Measurements from ENCODE around the gene MLANA. TPM values are rescaled to one million over a fixed set of nuclear protein-coding genes. Genes with fewer than 3 reads are reported as not detected.
A peak's percentile ranks its signal among the peaks of the same experiment; 100 is the strongest.

Gene MLANA
- total and polyA plus RNA-seq, 2 donors (not counting 1 experiment from before 2014, with no cell fraction given) = not detected

DNA sequence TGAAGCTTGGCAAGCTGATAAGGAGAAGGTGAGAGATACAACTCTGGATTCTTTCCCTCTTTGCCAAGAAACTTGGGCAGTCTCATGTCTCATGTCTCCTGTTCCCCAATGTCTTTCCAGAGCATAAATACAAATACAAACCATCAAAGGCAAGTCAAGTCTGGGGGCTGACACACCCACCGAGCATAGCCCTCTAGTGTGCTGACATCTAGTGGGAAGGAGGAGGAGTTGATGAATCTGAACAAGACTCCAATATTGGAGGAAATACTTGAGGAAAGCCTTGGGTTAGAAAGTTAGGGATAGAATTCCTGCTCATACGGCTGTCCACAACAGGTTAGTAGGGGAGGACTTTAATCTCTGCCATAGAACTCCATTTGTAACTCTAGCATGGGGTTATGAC lies 8.6 kb downstream of the MLANA start:
- Histone ChIP-seq H3K79me2 (ENCODE audit: control insufficient read depth, insufficient read depth, low read length) (no peaks in the 10 kb centered on the region), H3K9me3 (ENCODE audit: control insufficient read depth, insufficient read depth, low read depth, low read length) (no peaks in the 10 kb centered on the region), H4K20me1 (ENCODE audit: control insufficient read depth, extremely low read depth, insufficient read depth, low read length) (no peaks in the 10 kb centered on the region), H3K4me3 (replicated peaks in 1 of 4; ENCODE audit: control extremely low read depth in 1 of 4, insufficient read depth in 1 of 4, low read depth in 3 of 4, low read length in 4 of 4) (no peak overlapping the region), H3K27me3 (ENCODE audit: control insufficient read depth, insufficient read depth, low read length) (no peaks in the 10 kb centered on the region), H3K4me2 (ENCODE audit: extremely low read depth, insufficient read depth, low read length) (no peak overlapping the region), H3K9ac (ENCODE audit: insufficient read depth, low read length) (no peak overlapping the region), H3K36me3 (ENCODE audit: control insufficient read depth, insufficient read depth, low read length) (no peaks in the 10 kb centered on the region), H3K27ac (ENCODE audit: insufficient read depth, low read length) (no peak overlapping the region), H3K4me1 (ENCODE audit: control insufficient read depth, extremely low read depth, insufficient read depth, low read length) (no peaks in the 10 kb centered on the region), H2AFZ (ENCODE audit: low read length) (no peak overlapping the region)
- TF ChIP-seq, protein P1, sequence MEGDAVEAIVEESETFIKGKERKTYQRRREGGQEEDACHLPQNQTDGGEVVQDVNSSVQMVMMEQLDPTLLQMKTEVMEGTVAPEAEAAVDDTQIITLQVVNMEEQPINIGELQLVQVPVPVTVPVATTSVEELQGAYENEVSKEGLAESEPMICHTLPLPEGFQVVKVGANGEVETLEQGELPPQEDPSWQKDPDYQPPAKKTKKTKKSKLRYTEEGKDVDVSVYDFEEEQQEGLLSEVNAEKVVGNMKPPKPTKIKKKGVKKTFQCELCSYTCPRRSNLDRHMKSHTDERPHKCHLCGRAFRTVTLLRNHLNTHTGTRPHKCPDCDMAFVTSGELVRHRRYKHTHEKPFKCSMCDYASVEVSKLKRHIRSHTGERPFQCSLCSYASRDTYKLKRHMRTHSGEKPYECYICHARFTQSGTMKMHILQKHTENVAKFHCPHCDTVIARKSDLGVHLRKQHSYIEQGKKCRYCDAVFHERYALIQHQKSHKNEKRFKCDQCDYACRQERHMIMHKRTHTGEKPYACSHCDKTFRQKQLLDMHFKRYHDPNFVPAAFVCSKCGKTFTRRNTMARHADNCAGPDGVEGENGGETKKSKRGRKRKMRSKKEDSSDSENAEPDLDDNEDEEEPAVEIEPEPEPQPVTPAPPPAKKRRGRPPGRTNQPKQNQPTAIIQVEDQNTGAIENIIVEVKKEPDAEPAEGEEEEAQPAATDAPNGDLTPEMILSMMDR (conservative IDR thresholded peaks at IDR 0.05 in 1 of 2, IDR thresholded peaks at IDR 0.05 in 1 of 2; ENCODE audit: low read depth in 1 of 2, low read length in 2 of 2) = peak in 1 of 2 donors; percentile 19
- TF ChIP-seq EZH2 (IDR thresholded peaks at IDR 0.05; ENCODE audit: low read length, missing control alignments) = no peak
- DNase-seq (ENCODE audit: low read depth in 2 of 2) = no peak

DNA sequence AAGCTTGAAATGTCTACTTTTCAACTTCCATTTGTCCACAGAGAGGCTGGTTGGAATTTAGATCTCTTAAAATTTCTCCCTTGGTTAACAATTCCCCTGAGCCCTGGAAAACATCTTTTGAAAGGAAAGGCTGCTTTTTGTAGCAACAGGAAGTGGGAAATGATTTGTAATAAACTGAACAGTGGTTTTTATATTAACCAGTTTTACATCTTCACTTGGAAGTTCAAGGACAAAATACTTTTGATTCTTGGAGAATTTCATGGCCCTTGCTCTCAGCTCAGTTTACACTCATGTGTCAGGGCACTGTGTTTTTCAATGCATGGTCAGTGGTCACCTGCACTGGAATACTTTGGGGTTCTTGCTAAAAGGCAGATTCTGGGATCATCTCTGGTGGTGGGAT lies 9.9 kb downstream of the MLANA start:
- Histone ChIP-seq H3K27me3 (ENCODE audit: control insufficient read depth, insufficient read depth, low read length) (no peaks in the 10 kb centered on the region), H2AFZ (ENCODE audit: low read length) (no peak overlapping the region), H3K9me3 (ENCODE audit: control insufficient read depth, insufficient read depth, low read depth, low read length) (no peaks in the 10 kb centered on the region), H3K79me2 (ENCODE audit: control insufficient read depth, insufficient read depth, low read length) (no peaks in the 10 kb centered on the region), H3K27ac (ENCODE audit: insufficient read depth, low read length) (no peak overlapping the region), H3K4me2 (ENCODE audit: extremely low read depth, insufficient read depth, low read length) (no peak overlapping the region), H4K20me1 (ENCODE audit: control insufficient read depth, extremely low read depth, insufficient read depth, low read length) (no peaks in the 10 kb centered on the region), H3K4me3 (replicated peaks in 1 of 4; ENCODE audit: control extremely low read depth in 1 of 4, insufficient read depth in 1 of 4, low read depth in 3 of 4, low read length in 4 of 4) (no peak overlapping the region), H3K36me3 (ENCODE audit: control insufficient read depth, insufficient read depth, low read length) (no peaks in the 10 kb centered on the region), H3K9ac (ENCODE audit: insufficient read depth, low read length) (no peak overlapping the region), H3K4me1 (ENCODE audit: control insufficient read depth, extremely low read depth, insufficient read depth, low read length) (no peaks in the 10 kb centered on the region)
- no peak for DNase-seq (ENCODE audit: low read depth in 2 of 2)
- TF ChIP-seq, protein P1 (conservative IDR thresholded peaks at IDR 0.05 in 1 of 2, IDR thresholded peaks at IDR 0.05 in 1 of 2; ENCODE audit: low read depth in 1 of 2, low read length in 2 of 2) = no peak
- no peak for TF ChIP-seq EZH2 (IDR thresholded peaks at IDR 0.05; ENCODE audit: low read length, missing control alignments)

DNA sequence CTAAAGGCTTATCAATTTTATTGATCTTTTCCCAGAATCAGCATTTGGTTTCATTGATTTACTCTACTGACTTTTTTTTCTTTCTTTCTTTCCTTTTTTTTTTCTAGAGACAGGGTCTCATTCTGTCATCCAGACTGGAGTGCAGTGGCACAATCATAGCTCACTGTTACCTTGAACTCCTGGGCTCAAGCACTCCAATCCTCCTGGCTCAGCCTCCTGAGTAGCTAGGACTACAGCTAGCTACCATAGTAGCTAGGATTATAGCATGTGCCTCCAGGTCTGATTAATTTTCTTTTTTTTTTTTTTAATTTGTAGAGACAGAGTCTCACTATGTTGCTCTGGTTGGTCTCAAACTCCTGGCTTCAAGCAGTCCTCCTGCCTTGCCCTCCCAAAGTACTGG lies 11.7 kb downstream of the MLANA start:
- Histone ChIP-seq H3K27me3 (ENCODE audit: control insufficient read depth, insufficient read depth, low read length) (no peaks in the 10 kb centered on the region), H3K4me2 (ENCODE audit: extremely low read depth, insufficient read depth, low read length) (no peak overlapping the region), H3K79me2 (ENCODE audit: control insufficient read depth, insufficient read depth, low read length) (no peaks in the 10 kb centered on the region), H2AFZ (ENCODE audit: low read length) (no peak overlapping the region), H3K36me3 (ENCODE audit: control insufficient read depth, insufficient read depth, low read length) (no peaks in the 10 kb centered on the region), H3K27ac (ENCODE audit: insufficient read depth, low read length) (no peak overlapping the region), H3K4me3 (replicated peaks in 1 of 4; ENCODE audit: control extremely low read depth in 1 of 4, insufficient read depth in 1 of 4, low read depth in 3 of 4, low read length in 4 of 4) (no peak overlapping the region), H4K20me1 (ENCODE audit: control insufficient read depth, extremely low read depth, insufficient read depth, low read length) (no peaks in the 10 kb centered on the region), H3K4me1 (ENCODE audit: control insufficient read depth, extremely low read depth, insufficient read depth, low read length) (no peaks in the 10 kb centered on the region), H3K9ac (ENCODE audit: insufficient read depth, low read length) (no peak overlapping the region), H3K9me3 (ENCODE audit: control insufficient read depth, insufficient read depth, low read depth, low read length) (no peaks in the 10 kb centered on the region)
- no peak for DNase-seq (ENCODE audit: low read depth in 2 of 2)
- TF ChIP-seq, protein P1 (conservative IDR thresholded peaks at IDR 0.05 in 1 of 2, IDR thresholded peaks at IDR 0.05 in 1 of 2; ENCODE audit: low read depth in 1 of 2, low read length in 2 of 2) = no peak
- no peak for TF ChIP-seq EZH2 (IDR thresholded peaks at IDR 0.05; ENCODE audit: low read length, missing control alignments)

Data from fibroblast of lung (primary cell).